Caco-2 (cell line): Measurements from ENCODE around the gene EPHB6. TPM values are rescaled to one million over a fixed set of nuclear protein-coding genes. Genes with fewer than 3 reads are reported as not detected.
A peak's percentile ranks its signal among the peaks of the same experiment; 100 is the strongest.

Source experiments
- BruUV-seq: library from RNA; stranded (reverse); fragments of 400-500 nt; replicated peaks from 2 replicates; lab custom pipeline; 2021; lab: Mats Ljungman, UMichigan
- CTCF ChIA-PET: fragments of 300-600 bp; sonication (Branson Sonifier 250); formaldehyde crosslinking; loops from one replicate; lab custom pipeline; 2022; ENCODE audit warnings: antibody characterized with exemption; lab: Charles Lee
- POLR2A ChIA-PET: fragments of 300-600 bp; sonication (Branson Sonifier 250); formaldehyde crosslinking; loops from one replicate; lab custom pipeline; 2022; ENCODE audit warnings: antibody characterized with exemption; lab: Charles Lee
- DNase-seq, 2 experiments: peaks; one replicate each; pipeline versions ENCODE4 v3.0.0 to v3.0.0-alpha.2; 2020 to 2022
- H3K27me3 ChIP-seq: replicated peaks from 2 replicates; pipeline ENCODE4 v1.6.0; 2011; ENCODE audit warnings: low read length; ENCODE audit not compliant: control insufficient read depth, insufficient read depth
- H3K36me3 ChIP-seq: 2 replicates; pipeline ENCODE4 v1.5.1; 2011; ENCODE audit warnings: low read length; ENCODE audit not compliant: control insufficient read depth, insufficient read depth
- H3K4me1 ChIP-seq: fragments of 250-450 bp; sonication (Bioruptor Pico); 2 replicates; pipeline ENCODE4 v1.5.1; 2020; ENCODE audit warnings: mild to moderate bottlenecking
- H3K4me3 ChIP-seq: 2 replicates; pipeline ENCODE4 v1.5.1; 2011; ENCODE audit warnings: low read depth, mild to moderate bottlenecking, control low read depth, low read length
- H3K9me3 ChIP-seq: fragments of 250-450 bp; sonication (Bioruptor Pico); 2 replicates; pipeline ENCODE4 v1.5.1; 2020; ENCODE audit warnings: mild to moderate bottlenecking, moderate library complexity
- H3K27ac Mint-ChIP-seq: one replicate; pipeline ENCODE4 v1.8.0; 2022; ENCODE audit warnings: mixed read lengths; ENCODE audit not compliant: unreplicated experiment
- H3K27me3 Mint-ChIP-seq: one replicate; pipeline ENCODE4 v1.8.0; 2022; ENCODE audit warnings: mixed read lengths; ENCODE audit not compliant: insufficient read depth, unreplicated experiment
- H3K36me3 Mint-ChIP-seq: one replicate; pipeline ENCODE4 v1.8.0; 2022; ENCODE audit warnings: mild to moderate bottlenecking, mixed read lengths; ENCODE audit not compliant: insufficient read depth, unreplicated experiment
- H3K4me1 Mint-ChIP-seq: one replicate; pipeline ENCODE4 v1.8.0; 2022; ENCODE audit warnings: low read depth, mixed read lengths; ENCODE audit not compliant: unreplicated experiment
- H3K4me3 Mint-ChIP-seq: one replicate; pipeline ENCODE4 v1.8.0; 2022; ENCODE audit warnings: mild to moderate bottlenecking, moderate library complexity, mixed read lengths; ENCODE audit not compliant: unreplicated experiment
- H3K9me3 Mint-ChIP-seq: one replicate; pipeline ENCODE4 v1.8.0; 2022; ENCODE audit warnings: mixed read lengths; ENCODE audit not compliant: unreplicated experiment
- intact Hi-C: fragments of 100-400 bp; cut with micrococcal nuclease; formaldehyde crosslinking; loops from one replicate; pipeline ENCODE4 v1.10.0; 2022; ENCODE audit not compliant: unreplicated experiment
- total RNA-seq: library from RNA; stranded (reverse); gene quantifications from 2 replicates; pipeline ENCODE4 v1.2.3, GENCODE V29; 2022
- TF ChIP-seq, protein P1 (sequence below), 2 experiments: fragments of 200-600 bp in 1 of 2; IDR thresholded peaks; 1 replicate in 1 of 2; 2 replicates in 1 of 2; pipeline versions ENCODE4 v1.5.1 to v1.8.0; 2011 to 2022; ENCODE audit warnings: antibody characterized with exemption in 1 of 2, control low read depth in 1 of 2, inconsistent platforms in 1 of 2, low read depth in 1 of 2, low read length in 1 of 2, mild to moderate bottlenecking in 1 of 2, moderate library complexity in 1 of 2; ENCODE audit not compliant: insufficient read depth in 1 of 2, severe bottlenecking in 1 of 2, unreplicated experiment in 1 of 2

EPHB6 gene
- total RNA-seq, 1 experiment from 2014 or later, result 2.7 TPM

DNA sequence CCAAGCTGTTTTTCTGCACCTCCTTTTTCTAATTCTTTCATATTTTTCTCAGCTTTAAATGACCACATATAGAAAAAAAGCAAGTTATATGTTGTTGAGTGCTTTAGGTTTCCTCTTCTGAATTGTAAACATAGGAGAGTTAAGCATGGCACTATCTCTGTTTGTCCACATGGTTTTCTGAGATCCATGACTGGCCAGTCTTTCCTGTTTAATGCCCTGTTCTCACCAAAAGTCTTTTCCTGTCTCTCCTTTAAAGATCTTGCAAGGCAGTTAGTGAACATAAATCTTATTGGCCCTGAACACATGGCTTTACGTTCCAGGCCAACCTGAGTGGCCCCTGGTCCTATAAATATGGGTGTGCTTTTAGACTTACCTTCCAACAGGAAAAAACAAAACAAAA is 59.2 kb downstream of the EPHB6 start:
- Mint-ChIP-seq H3K36me3 (no peaks in the 10 kb centered on the region), H3K27ac (peak overlapping the region; percentile 78), H3K4me1 (peaks cover 54% of the 10 kb centered on the region), H3K27me3 (no peaks in the 10 kb centered on the region), H3K9me3 (peaks cover 33% of the 10 kb centered on the region), H3K4me3 (no peak overlapping the region)
- no peak for DNase-seq
- POLR2A ChIA-PET, result no interaction called here
- BruUV-seq, result no TSS peak
- CTCF ChIA-PET, result no interaction called here
- TF ChIP-seq, protein P1, sequence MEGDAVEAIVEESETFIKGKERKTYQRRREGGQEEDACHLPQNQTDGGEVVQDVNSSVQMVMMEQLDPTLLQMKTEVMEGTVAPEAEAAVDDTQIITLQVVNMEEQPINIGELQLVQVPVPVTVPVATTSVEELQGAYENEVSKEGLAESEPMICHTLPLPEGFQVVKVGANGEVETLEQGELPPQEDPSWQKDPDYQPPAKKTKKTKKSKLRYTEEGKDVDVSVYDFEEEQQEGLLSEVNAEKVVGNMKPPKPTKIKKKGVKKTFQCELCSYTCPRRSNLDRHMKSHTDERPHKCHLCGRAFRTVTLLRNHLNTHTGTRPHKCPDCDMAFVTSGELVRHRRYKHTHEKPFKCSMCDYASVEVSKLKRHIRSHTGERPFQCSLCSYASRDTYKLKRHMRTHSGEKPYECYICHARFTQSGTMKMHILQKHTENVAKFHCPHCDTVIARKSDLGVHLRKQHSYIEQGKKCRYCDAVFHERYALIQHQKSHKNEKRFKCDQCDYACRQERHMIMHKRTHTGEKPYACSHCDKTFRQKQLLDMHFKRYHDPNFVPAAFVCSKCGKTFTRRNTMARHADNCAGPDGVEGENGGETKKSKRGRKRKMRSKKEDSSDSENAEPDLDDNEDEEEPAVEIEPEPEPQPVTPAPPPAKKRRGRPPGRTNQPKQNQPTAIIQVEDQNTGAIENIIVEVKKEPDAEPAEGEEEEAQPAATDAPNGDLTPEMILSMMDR (IDR thresholded peaks at IDR 0.05; ENCODE audit: insufficient read depth in 1 of 2, low read depth in 1 of 2, low read length in 1 of 2, severe bottlenecking in 1 of 2, unreplicated experiment in 1 of 2), result no peak
- H3K9me3 ChIP-seq, result peaks cover 16% of the 10 kb centered on the region; the same call in 1 of the 2 replicates
- peaks cover 56% of the 10 kb centered on the region for H3K4me1 ChIP-seq
- intact Hi-C loops, result no loop called here
- H3K4me3 ChIP-seq, result no peak overlapping the region
- no peaks in the 10 kb centered on the region; the same call in 1 of the 2 replicates for H3K36me3 ChIP-seq
- no peaks in the 10 kb centered on the region for H3K27me3 ChIP-seq

DNA sequence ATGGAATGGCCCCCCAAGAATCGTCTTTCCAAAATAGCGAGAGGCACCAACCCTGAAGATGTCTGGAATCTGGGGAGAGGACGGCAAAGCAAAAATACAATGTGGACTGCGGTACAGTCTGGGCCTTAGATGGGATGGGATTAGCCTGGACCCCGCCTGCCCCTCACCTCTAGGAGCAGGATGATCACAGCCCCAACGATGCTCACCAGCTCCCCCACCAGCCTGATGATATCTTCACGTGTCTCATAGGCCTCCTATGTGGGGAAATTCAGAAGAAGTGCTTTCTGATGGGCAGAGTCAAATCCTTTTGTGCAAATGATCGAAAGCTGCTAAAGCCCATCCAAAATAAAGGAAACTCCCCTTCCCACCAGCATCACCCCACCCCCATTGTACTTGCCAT is 60.4 kb downstream of the EPHB6 start:
- no peak overlapping the region for H3K4me3 ChIP-seq
- peaks cover 42% of the 10 kb centered on the region for H3K4me1 Mint-ChIP-seq
- TF ChIP-seq, protein P1 (IDR thresholded peaks at IDR 0.05; ENCODE audit: insufficient read depth in 1 of 2, low read depth in 1 of 2, low read length in 1 of 2, severe bottlenecking in 1 of 2, unreplicated experiment in 1 of 2), result no peak
- H3K4me1 ChIP-seq, result peaks cover 45% of the 10 kb centered on the region
- POLR2A ChIA-PET, result no interaction called here
- peaks cover 21% of the 10 kb centered on the region for H3K9me3 Mint-ChIP-seq
- H3K36me3 ChIP-seq, result no peaks in the 10 kb centered on the region; the same call in 1 of the 2 replicates
- DNase-seq, result no peak
- no peaks in the 10 kb centered on the region for H3K36me3 Mint-ChIP-seq
- no peaks in the 10 kb centered on the region for H3K27me3 ChIP-seq
- intact Hi-C loops, result no loop called here
- CTCF ChIA-PET, result no interaction called here
- BruUV-seq, result no TSS peak
- peaks cover 16% of the 10 kb centered on the region; the same call in 1 of the 2 replicates for H3K9me3 ChIP-seq
- no peaks in the 10 kb centered on the region for H3K27me3 Mint-ChIP-seq
- H3K4me3 Mint-ChIP-seq, result no peak overlapping the region
- no peak overlapping the region for H3K27ac Mint-ChIP-seq

DNA sequence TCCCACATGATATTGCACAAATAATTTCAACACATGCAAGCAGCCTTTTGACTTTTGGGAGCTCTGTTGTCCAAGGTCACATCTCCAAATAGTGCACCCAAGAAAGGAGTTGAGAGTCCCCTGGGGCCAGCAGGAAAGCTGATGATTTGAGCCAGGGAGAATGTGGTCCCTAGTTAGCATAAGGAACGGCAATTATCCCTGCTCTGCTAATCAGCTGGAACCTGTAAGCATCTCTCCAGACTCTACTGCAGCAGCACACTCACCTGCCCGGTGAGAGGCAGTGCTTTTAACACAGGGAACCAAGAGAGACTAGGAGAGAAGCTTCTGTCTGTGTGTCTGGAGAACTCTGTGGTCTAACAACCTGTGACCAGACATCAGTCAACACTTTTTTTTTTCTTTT is 61.6 kb downstream of the EPHB6 start:
- DNase-seq, result no peak
- Mint-ChIP-seq H3K4me3 (no peak overlapping the region), H3K27ac (no peak overlapping the region), H3K4me1 (peaks cover 30% of the 10 kb centered on the region), H3K36me3 (no peaks in the 10 kb centered on the region), H3K27me3 (no peaks in the 10 kb centered on the region), H3K9me3 (peaks cover 13% of the 10 kb centered on the region)
- Histone ChIP-seq H3K4me1 (peaks cover 34% of the 10 kb centered on the region), H3K9me3 (peaks cover 8% of the 10 kb centered on the region; the same call in 1 of the 2 replicates), H3K36me3 (no peaks in the 10 kb centered on the region), H3K4me3 (no peak overlapping the region), H3K27me3 (no peaks in the 10 kb centered on the region)
- intact Hi-C loops, result no loop called here
- BruUV-seq, result no TSS peak
- TF ChIP-seq, protein P1 (IDR thresholded peaks at IDR 0.05; ENCODE audit: insufficient read depth in 1 of 2, low read depth in 1 of 2, low read length in 1 of 2, severe bottlenecking in 1 of 2, unreplicated experiment in 1 of 2), result no peak
- POLR2A ChIA-PET, result no interaction called here
- CTCF ChIA-PET, result interaction anchor here (0.7 kb wide), 1 partner anchor 87 kb away, joined by 9 read pairs; no protein-coding TSS in a partner anchor
